ENCODE results near the gene DGKI.

DNA sequence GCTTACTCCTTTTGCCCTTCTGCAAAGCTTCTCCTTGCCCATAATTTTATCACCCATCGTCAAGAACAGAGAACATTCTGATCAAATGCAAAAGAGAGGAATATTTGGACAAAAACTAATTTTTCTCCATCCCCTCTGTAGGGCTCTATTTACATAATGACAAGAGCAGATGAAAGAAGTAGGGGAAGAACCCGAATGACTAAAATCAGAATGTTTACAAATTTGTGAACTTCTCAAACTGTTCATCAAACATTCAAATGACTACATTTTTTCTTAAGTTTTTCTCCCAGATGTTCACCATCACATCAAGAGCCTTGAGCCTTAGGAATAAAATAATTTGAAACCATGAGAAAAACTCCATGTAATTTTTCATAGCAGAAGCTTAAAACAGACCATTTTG is 119.4 kb downstream of the DGKI start:
- no peak for TF ChIP-seq POLR2A (IDR thresholded peaks at IDR 0.05)
- TF ChIP-seq, protein P1, sequence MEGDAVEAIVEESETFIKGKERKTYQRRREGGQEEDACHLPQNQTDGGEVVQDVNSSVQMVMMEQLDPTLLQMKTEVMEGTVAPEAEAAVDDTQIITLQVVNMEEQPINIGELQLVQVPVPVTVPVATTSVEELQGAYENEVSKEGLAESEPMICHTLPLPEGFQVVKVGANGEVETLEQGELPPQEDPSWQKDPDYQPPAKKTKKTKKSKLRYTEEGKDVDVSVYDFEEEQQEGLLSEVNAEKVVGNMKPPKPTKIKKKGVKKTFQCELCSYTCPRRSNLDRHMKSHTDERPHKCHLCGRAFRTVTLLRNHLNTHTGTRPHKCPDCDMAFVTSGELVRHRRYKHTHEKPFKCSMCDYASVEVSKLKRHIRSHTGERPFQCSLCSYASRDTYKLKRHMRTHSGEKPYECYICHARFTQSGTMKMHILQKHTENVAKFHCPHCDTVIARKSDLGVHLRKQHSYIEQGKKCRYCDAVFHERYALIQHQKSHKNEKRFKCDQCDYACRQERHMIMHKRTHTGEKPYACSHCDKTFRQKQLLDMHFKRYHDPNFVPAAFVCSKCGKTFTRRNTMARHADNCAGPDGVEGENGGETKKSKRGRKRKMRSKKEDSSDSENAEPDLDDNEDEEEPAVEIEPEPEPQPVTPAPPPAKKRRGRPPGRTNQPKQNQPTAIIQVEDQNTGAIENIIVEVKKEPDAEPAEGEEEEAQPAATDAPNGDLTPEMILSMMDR (IDR thresholded peaks at IDR 0.05): no peak
